ENCODE results near the gene DNAJB4. TPM values are rescaled to one million over a fixed set of nuclear protein-coding genes. Genes with fewer than 3 reads are reported as not detected.

DNAJB4 gene
- total and polyA plus RNA-seq, 4 donors, result 39.1 to 137 (median 66.6) TPM

DNA sequence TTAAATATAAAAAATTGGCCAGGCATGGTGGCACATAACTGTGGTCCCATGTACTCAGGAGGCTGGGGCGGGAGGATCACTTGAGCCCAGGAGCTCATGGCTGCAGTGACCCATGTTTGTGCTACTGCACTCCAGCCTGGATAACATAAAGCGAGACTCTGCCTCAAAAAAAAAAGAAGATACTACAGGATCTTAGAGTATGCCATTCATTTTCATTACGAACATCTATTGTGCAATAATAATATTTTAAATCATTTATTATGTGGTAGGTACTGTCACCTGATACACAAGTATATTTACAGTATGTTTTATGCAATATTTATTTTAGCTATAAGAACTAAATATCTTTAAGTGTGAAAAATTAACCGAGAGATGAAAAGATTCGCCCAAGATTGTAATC lies 31.7 kb downstream of the DNAJB4 start:
- no peak for ATAC-seq (ENCODE audit: low FRiP score)

DNA sequence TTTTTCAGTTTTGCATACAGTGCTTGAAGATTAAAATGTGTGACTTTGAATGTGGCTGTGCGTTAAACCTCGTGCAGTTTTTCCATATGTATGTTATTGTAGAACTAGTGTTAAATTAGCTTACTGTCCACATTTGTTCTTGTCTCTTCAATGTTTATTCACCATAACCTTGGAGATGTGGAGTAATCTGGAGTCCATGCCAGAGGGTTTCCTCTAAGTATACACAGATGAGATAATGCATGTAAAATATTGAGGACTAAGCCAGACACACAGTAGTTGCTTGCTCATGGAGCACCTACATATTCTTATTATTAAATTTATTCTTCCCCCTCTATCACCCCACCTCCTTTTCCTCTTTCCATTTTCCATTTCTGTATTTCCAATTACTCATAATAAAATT lies 33.3 kb downstream of the DNAJB4 start:
- ATAC-seq (ENCODE audit: low FRiP score), result no peak
- 77 to 86% methylated on average over 2 of the region's 2 CpGs for WGBS, 2 donors

More for the DNA sequence above, 31.7 kb downstream of the DNAJB4 start:
- no peak for DNase-seq
- H3K27ac ChIP-seq (ENCODE audit: low read depth in 1 of 2, low read length in 2 of 2), result no peak overlapping the region
- no peaks in the 10 kb centered on the region for H3K27me3 ChIP-seq (ENCODE audit: control insufficient read depth in 1 of 2, insufficient read depth in 2 of 2, low read length in 1 of 2)
- H3K9me3 ChIP-seq (ENCODE audit: control insufficient read depth, low read length), result no peaks in the 10 kb centered on the region
- no peaks in the 10 kb centered on the region for H3K4me1 ChIP-seq (ENCODE audit: control insufficient read depth in 1 of 2, insufficient read depth in 2 of 2, low read length in 2 of 2)
- 79% methylated on average over 5 of the region's 5 CpGs for WGBS, 2 donors
- intact Hi-C loops (cut with DNase I), result no loop called here
- no peaks in the 10 kb centered on the region for H3K36me3 ChIP-seq (ENCODE audit: control insufficient read depth in 1 of 2, insufficient read depth in 2 of 2, low read length in 1 of 2)
- no peak overlapping the region for H3K4me3 ChIP-seq (ENCODE audit: low read length in 2 of 2)

DNA sequence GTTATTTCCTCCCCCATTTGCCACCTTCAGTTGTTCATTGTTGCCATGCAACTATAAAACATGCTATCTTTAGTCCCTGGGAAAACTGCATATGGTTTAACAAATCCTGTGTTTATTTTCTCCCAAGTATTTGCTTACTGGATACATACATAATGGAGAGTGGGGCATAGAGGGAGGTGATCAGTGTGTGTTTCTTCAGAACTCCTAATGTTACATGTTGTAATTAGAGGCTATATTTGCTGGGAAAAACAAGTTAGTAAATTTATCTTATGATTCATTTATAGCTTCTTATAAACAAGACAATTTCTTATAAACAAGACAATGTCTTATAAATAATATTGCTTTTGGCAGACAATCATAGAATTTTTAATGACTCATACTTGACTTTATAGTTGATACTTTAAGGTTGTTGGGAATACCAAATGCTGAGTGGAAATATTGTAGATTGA lies 33.8 kb downstream of the DNAJB4 start:
- no peaks in the 10 kb centered on the region for H3K4me1 ChIP-seq (ENCODE audit: control insufficient read depth in 1 of 2, insufficient read depth in 2 of 2, low read length in 2 of 2)
- no peaks in the 10 kb centered on the region for H3K9me3 ChIP-seq (ENCODE audit: control insufficient read depth, low read length)
- no peak for ATAC-seq (ENCODE audit: low FRiP score)
- no peaks in the 10 kb centered on the region for H3K36me3 ChIP-seq (ENCODE audit: control insufficient read depth in 1 of 2, insufficient read depth in 2 of 2, low read length in 1 of 2)
- H3K27ac ChIP-seq (ENCODE audit: low read depth in 1 of 2, low read length in 2 of 2), result no peak overlapping the region
- H3K27me3 ChIP-seq (ENCODE audit: control insufficient read depth in 1 of 2, insufficient read depth in 2 of 2, low read length in 1 of 2), result no peaks in the 10 kb centered on the region
- intact Hi-C loops (cut with DNase I), result no loop called here
- no peak for DNase-seq
- no peak overlapping the region for H3K4me3 ChIP-seq (ENCODE audit: low read length in 2 of 2)

More for the DNA sequence above, 33.3 kb downstream of the DNAJB4 start:
- Histone ChIP-seq H3K27me3 (ENCODE audit: control insufficient read depth in 1 of 2, insufficient read depth in 2 of 2, low read length in 1 of 2) (no peaks in the 10 kb centered on the region), H3K4me3 (ENCODE audit: low read length in 2 of 2) (no peak overlapping the region), H3K36me3 (ENCODE audit: control insufficient read depth in 1 of 2, insufficient read depth in 2 of 2, low read length in 1 of 2) (no peaks in the 10 kb centered on the region), H3K4me1 (ENCODE audit: control insufficient read depth in 1 of 2, insufficient read depth in 2 of 2, low read length in 2 of 2) (no peaks in the 10 kb centered on the region), H3K9me3 (ENCODE audit: control insufficient read depth, low read length) (no peaks in the 10 kb centered on the region), H3K27ac (ENCODE audit: low read depth in 1 of 2, low read length in 2 of 2) (no peak overlapping the region)
- intact Hi-C loops (cut with DNase I), result no loop called here
- no peak for DNase-seq

DNA sequence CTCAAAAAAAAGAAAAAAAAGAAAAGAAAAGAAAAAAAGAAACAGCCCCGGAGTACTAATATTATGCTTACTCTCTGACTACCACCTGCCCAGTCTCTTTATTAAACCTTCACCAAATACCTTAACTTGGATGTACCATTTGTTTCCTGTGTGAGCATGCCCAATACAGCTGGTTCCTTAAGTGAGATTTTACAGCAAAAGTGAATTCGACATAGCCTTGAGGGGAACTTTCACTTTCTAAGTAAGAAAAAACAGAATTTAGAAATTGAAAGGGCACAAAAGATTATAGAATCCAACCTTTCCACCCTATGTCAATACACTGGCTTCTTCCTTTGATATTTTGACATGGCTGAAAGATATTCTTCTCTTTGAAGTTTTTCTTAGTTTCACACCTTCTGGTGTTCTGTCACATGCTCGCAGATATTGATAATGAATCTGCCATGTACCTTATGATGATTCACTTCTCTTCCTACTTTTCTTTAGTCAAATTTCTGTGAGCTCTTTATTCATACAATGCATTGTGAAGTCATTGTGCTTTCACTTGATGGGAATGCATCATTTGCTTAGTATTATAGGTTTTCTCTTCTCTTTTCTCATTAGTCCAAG lies 35.8 kb downstream of the DNAJB4 start:
- ATAC-seq (ENCODE audit: low FRiP score) (no peak), DNase-seq (no peak)
- Histone ChIP-seq H3K27ac (ENCODE audit: low read depth in 1 of 2, low read length in 2 of 2) (no peak overlapping the region), H3K4me1 (ENCODE audit: control insufficient read depth in 1 of 2, insufficient read depth in 2 of 2, low read length in 2 of 2) (no peaks in the 10 kb centered on the region), H3K36me3 (ENCODE audit: control insufficient read depth in 1 of 2, insufficient read depth in 2 of 2, low read length in 1 of 2) (no peaks in the 10 kb centered on the region), H3K9me3 (ENCODE audit: control insufficient read depth, low read length) (no peaks in the 10 kb centered on the region), H3K27me3 (ENCODE audit: control insufficient read depth in 1 of 2, insufficient read depth in 2 of 2, low read length in 1 of 2) (no peaks in the 10 kb centered on the region), H3K4me3 (ENCODE audit: low read length in 2 of 2) (no peak overlapping the region)
- 78 to 88% methylated on average over 3 of the region's 3 CpGs for WGBS, 2 donors
- intact Hi-C loops (cut with DNase I), result loop anchor here in 1 of 2 donors (5.0 kb wide), 1 partner anchor 72 kb away; no protein-coding TSS in a partner anchor

DNA sequence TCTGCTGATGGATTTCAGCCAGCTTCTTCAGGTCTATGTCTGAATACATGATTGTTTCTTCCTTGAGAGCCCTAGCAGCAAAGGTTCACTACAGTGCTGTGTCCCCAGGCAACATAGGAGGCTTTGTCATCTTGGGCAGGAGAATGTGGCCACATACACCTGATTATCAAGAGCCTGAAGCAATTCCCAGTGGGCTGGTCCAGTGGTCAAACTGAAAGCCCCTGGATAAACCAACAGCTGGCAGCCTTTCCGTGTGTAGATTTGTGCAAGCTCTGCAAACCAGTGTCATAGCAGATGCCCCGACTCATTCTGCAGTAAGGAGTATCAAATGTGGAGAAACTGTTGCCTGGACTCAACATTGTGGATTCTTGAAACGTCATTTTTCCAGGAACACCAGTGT lies 38.7 kb downstream of the DNAJB4 start:
- intact Hi-C loops (cut with DNase I), result loop anchor here in 1 of 2 donors (5.0 kb wide), 1 partner anchor 69 kb away; no protein-coding TSS in a partner anchor
- no peaks in the 10 kb centered on the region for H3K27me3 ChIP-seq (ENCODE audit: control insufficient read depth in 1 of 2, insufficient read depth in 2 of 2, low read length in 1 of 2)
- no peaks in the 10 kb centered on the region for H3K36me3 ChIP-seq (ENCODE audit: control insufficient read depth in 1 of 2, insufficient read depth in 2 of 2, low read length in 1 of 2)
- 82 to 86% methylated on average over 3 of the region's 3 CpGs for WGBS, 2 donors
- H3K4me3 ChIP-seq (ENCODE audit: low read length in 2 of 2), result no peak overlapping the region
- DNase-seq (no peak), ATAC-seq (ENCODE audit: low FRiP score) (no peak)
- H3K4me1 ChIP-seq (ENCODE audit: control insufficient read depth in 1 of 2, insufficient read depth in 2 of 2, low read length in 2 of 2), result no peaks in the 10 kb centered on the region
- H3K9me3 ChIP-seq (ENCODE audit: control insufficient read depth, low read length), result no peaks in the 10 kb centered on the region
- H3K27ac ChIP-seq (ENCODE audit: low read depth in 1 of 2, low read length in 2 of 2), result no peak overlapping the region

DNA sequence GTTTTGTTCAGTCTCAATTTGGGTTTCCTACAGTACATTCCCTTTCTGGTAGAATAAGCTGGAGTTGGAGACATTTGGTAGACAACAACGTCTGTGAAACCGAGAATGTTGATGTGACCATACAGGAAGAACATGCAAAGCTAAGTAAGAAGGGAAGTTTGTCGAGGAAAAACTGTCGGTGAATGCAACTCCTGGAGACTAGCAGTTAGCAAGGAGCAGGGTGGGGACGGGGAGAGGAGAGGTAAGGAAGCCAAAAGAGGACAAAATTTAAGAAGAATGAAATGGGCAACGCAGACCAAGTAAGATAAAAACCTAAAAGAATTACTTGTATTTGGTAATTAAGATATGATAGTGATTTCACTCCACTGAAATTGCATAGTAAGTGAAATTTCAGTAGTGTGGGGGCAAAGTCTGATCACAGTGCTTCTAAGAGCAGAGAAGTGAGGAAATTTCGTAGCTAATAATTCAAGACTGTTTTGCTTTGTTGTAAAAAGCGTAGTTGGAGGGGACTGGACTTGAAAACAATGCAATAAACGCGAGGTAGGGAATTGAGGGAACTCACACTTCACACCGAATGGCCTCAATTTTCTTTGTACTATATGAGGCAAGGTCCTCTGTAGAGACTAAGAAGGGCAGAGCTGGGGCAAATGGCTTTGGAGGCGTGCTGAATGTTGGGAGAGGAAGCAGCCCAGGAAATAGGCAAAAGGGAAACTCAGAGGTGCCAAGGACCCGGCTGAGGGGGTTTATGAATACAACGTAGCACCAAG lies 40.2 kb downstream of the DNAJB4 start:
- Histone ChIP-seq H3K4me1 (ENCODE audit: control insufficient read depth in 1 of 2, insufficient read depth in 2 of 2, low read length in 2 of 2) (no peaks in the 10 kb centered on the region), H3K9me3 (ENCODE audit: control insufficient read depth, low read length) (no peaks in the 10 kb centered on the region), H3K27ac (ENCODE audit: low read depth in 1 of 2, low read length in 2 of 2) (no peak overlapping the region), H3K36me3 (ENCODE audit: control insufficient read depth in 1 of 2, insufficient read depth in 2 of 2, low read length in 1 of 2) (no peaks in the 10 kb centered on the region), H3K4me3 (ENCODE audit: low read length in 2 of 2) (no peak overlapping the region), H3K27me3 (ENCODE audit: control insufficient read depth in 1 of 2, insufficient read depth in 2 of 2, low read length in 1 of 2) (no peaks in the 10 kb centered on the region)
- ATAC-seq (ENCODE audit: low FRiP score) (peak; percentile 31), DNase-seq (no peak)
- intact Hi-C loops (cut with DNase I), result loop anchor here in 1 of 2 donors (5.0 kb wide), 1 partner anchor 67 kb away; no protein-coding TSS in a partner anchor
- WGBS, 2 donors, result 87% methylated on average over 14 of the region's 14 CpGs

DNA sequence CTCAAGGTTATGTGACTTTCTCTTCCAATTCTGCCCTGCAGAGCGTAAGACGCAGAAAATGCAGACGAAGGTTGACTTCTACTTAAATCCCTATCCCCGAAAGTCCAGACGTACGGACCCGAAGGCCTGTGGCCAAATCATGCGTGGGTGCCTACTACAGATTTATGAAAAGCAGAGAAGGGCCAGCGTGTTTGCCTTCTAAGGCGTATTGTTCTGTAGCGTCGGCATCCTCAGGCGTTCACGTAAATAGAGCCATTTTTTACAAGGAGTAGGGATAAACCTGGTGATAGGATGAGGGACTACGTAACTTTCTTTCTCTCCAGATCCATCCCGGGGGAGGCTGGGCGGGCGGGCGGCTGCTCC lies 40.8 kb downstream of the DNAJB4 start:
- H3K4me3 ChIP-seq (ENCODE audit: low read length in 2 of 2), result peak overlapping the region; percentile 38 to 58
- DNase-seq (no peak), ATAC-seq (ENCODE audit: low FRiP score) (no peak)
- H3K4me1 ChIP-seq (ENCODE audit: control insufficient read depth in 1 of 2, insufficient read depth in 2 of 2, low read length in 2 of 2), result no peaks in the 10 kb centered on the region
- no peaks in the 10 kb centered on the region for H3K36me3 ChIP-seq (ENCODE audit: control insufficient read depth in 1 of 2, insufficient read depth in 2 of 2, low read length in 1 of 2)
- no peaks in the 10 kb centered on the region for H3K27me3 ChIP-seq (ENCODE audit: control insufficient read depth in 1 of 2, insufficient read depth in 2 of 2, low read length in 1 of 2)
- 36 to 42% methylated on average over 19 of the region's 19 CpGs for WGBS, 2 donors
- H3K27ac ChIP-seq (ENCODE audit: low read depth in 1 of 2, low read length in 2 of 2), result peak overlapping the region in 1 of 2 donors; percentile 1
- H3K9me3 ChIP-seq (ENCODE audit: control insufficient read depth, low read length), result no peaks in the 10 kb centered on the region
- intact Hi-C loops (cut with DNase I), result no loop called here

DNA sequence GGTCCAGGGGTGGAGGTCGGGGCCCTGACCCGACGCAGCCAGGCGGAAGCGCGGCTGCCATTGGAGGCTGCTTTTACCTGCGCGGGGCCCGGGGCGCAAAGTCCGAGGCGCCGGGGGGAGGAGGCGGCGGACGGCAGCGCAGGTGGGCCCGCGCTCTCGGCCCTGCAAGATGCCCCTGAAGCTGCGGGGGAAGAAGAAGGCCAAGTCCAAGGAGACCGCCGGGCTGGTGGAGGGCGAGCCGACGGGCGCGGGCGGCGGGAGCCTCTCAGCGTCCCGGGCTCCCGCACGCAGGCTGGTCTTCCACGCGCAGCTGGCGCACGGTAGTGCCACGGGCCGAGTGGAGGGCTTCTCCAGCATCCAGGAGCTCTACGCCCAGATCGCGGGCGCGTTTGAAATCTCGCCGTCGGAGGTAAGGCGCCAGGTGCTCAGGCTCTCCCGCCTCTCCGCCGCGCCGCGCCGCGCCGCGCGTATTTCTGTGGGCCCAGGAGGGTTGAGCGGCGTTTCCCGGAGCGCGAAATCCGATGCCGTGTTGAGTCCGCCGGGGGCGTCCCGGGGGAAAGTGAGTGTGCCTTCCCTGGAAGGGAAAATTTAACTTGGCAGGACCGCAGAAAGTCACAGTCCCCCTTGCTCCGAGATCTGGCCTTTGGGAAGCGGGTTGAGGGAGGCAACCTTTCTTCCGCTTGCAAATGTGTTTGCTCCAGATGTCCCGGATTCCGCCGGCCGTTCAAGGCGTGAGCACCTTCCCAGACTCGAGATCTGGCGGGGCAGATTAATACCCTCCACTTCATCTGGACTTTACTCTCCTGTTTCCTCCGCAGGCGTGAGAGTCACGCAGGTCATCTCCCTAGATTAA lies 41.4 kb downstream of the DNAJB4 start, which contains the start of gene GIPC2:
TSS of gene GIPC2 (plus strand) at position 41 of the 853 bp plus-strand sequence. CDS start at position 170, 129 bp downstream.
- ATAC-seq (ENCODE audit: low FRiP score) (peak; percentile 72), DNase-seq (peak; percentile 52 to 83)
- Histone ChIP-seq H3K4me1 (ENCODE audit: control insufficient read depth in 1 of 2, insufficient read depth in 2 of 2, low read length in 2 of 2) (no peaks in the 10 kb centered on the region), H3K27me3 (ENCODE audit: control insufficient read depth in 1 of 2, insufficient read depth in 2 of 2, low read length in 1 of 2) (no peaks in the 10 kb centered on the region), H3K4me3 (ENCODE audit: low read length in 2 of 2) (peak within 1 kb of the TSS; percentile 38 to 58), H3K36me3 (ENCODE audit: control insufficient read depth in 1 of 2, insufficient read depth in 2 of 2, low read length in 1 of 2) (no peaks in the 10 kb centered on the region), H3K27ac (ENCODE audit: low read depth in 1 of 2, low read length in 2 of 2) (peak within 1 kb of the TSS in 1 of 2 donors; percentile 1), H3K9me3 (ENCODE audit: control insufficient read depth, low read length) (no peaks in the 10 kb centered on the region)
- intact Hi-C loops (cut with DNase I), result no loop called here
- WGBS, 2 donors, result 2% methylated on average over 80 to 85 of the region's 85 CpGs

Data from aorta (tissue), 5 donors.